Liver (tissue), 3 donors: ENCODE data around the gene TWF2.
A peak's percentile ranks its signal among the peaks of the same experiment; 100 is the strongest.

Experiments used
- GABPA ChIP-seq, 2 donors: IDR thresholded peaks in 1 of 2; conservative IDR thresholded peaks in 1 of 2; 2 replicates each; pipeline ENCODE4 v1.6.1; 2016; ENCODE audit warnings: antibody characterized with exemption in 2 of 2, mild to moderate bottlenecking in 1 of 2, moderate library complexity in 1 of 2
- HNF4A ChIP-seq, 2 donors: conservative IDR thresholded peaks; 2 replicates each; pipeline ENCODE4 v1.6.1; 2016; ENCODE audit warnings: antibody characterized with exemption in 2 of 2, mild to moderate bottlenecking in 2 of 2
- JUND ChIP-seq, 2 donors: IDR thresholded peaks; 2 replicates each; pipeline ENCODE4 v1.6.1; 2016; ENCODE audit warnings: antibody characterized with exemption in 2 of 2
- RAD21 ChIP-seq, 2 donors: IDR thresholded peaks; 2 replicates each; pipeline ENCODE4 v1.6.1; 2016; ENCODE audit warnings: antibody characterized with exemption in 2 of 2, mild to moderate bottlenecking in 2 of 2
- SP1 ChIP-seq: IDR thresholded peaks from 2 replicates; pipeline ENCODE4 v1.6.1; 2018; ENCODE audit warnings: antibody characterized with exemption, mild to moderate bottlenecking
- TAF1 ChIP-seq: conservative IDR thresholded peaks from 2 replicates; pipeline ENCODE4 v1.6.1; 2016; ENCODE audit warnings: antibody characterized with exemption, mild to moderate bottlenecking
- YY1 ChIP-seq: IDR thresholded peaks from 2 replicates; pipeline ENCODE4 v1.6.1; 2016; ENCODE audit warnings: antibody characterized with exemption, mild to moderate bottlenecking
- TF ChIP-seq, protein P1 (sequence below): fragments of 150-350 bp; IDR thresholded peaks from 2 replicates; pipeline ENCODE4 v1.5.1; 2017; ENCODE audit warnings: improper control_type of control experiment, low read depth, low read length; ENCODE audit not compliant: missing input control
- TF ChIP-seq, protein P2 (sequence below): IDR thresholded peaks from 2 replicates; pipeline ENCODE4 v1.6.1; 2016; ENCODE audit warnings: antibody characterized with exemption
- TF ChIP-seq, protein P3 (sequence below): IDR thresholded peaks from 2 replicates; pipeline ENCODE4 v1.6.1; 2016; ENCODE audit warnings: antibody characterized with exemption, mild to moderate bottlenecking
- TF ChIP-seq, protein P4 (sequence below): IDR thresholded peaks from 2 replicates; pipeline ENCODE4 v1.6.1; 2016; ENCODE audit warnings: antibody characterized with exemption
- TF ChIP-seq, protein P5 (sequence below): IDR thresholded peaks from 2 replicates; pipeline ENCODE4 v1.6.1; 2016; ENCODE audit warnings: antibody characterized with exemption
- donor health status: healthy.
- donor health status: healthy.

DNA sequence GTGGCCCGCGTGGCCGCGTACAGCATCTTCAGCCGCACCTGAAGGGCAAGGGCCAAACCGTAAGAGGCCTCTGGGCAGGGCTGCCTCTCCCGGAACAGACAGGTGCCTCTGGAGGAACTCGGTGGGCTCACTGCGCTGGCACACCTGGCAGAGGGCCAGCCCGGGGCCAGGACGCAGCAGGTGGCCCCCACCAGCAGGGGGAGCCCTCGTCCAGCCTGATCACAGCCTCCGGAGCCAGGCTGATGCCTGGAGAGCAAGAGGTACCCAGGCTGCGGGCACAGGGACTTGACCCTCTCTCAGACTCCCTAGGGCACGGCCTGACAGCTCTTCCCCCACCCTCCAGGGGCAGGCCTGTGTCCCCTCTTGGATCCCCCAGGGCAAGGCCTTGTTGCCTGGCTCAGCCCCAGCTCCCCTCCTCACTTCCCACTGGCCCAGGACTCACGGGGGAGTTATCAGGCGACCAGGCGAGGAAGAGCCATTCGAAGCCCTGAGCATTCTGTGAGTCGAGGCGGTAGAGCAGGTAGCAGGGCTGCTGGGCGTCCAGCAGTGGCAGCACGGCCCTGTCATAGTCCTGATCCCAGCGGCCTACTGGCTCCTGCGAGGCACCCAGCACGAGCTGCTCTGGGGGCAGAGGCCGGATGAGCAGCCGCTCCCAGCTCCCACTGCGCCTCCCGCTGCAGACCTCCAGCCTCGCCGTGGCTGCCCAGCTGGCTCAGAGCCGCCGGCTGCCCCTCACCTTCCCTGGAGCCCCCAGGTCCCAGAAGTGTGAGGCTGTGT is 7.3 kb downstream of the TWF2 start:
- TF ChIP-seq, protein P1, sequence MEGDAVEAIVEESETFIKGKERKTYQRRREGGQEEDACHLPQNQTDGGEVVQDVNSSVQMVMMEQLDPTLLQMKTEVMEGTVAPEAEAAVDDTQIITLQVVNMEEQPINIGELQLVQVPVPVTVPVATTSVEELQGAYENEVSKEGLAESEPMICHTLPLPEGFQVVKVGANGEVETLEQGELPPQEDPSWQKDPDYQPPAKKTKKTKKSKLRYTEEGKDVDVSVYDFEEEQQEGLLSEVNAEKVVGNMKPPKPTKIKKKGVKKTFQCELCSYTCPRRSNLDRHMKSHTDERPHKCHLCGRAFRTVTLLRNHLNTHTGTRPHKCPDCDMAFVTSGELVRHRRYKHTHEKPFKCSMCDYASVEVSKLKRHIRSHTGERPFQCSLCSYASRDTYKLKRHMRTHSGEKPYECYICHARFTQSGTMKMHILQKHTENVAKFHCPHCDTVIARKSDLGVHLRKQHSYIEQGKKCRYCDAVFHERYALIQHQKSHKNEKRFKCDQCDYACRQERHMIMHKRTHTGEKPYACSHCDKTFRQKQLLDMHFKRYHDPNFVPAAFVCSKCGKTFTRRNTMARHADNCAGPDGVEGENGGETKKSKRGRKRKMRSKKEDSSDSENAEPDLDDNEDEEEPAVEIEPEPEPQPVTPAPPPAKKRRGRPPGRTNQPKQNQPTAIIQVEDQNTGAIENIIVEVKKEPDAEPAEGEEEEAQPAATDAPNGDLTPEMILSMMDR, result peak; percentile 94
- TF ChIP-seq YY1, result no peak
- TF ChIP-seq, protein P2, sequence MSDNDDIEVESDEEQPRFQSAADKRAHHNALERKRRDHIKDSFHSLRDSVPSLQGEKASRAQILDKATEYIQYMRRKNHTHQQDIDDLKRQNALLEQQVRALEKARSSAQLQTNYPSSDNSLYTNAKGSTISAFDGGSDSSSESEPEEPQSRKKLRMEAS, result no peak
- TF ChIP-seq, protein P3, sequence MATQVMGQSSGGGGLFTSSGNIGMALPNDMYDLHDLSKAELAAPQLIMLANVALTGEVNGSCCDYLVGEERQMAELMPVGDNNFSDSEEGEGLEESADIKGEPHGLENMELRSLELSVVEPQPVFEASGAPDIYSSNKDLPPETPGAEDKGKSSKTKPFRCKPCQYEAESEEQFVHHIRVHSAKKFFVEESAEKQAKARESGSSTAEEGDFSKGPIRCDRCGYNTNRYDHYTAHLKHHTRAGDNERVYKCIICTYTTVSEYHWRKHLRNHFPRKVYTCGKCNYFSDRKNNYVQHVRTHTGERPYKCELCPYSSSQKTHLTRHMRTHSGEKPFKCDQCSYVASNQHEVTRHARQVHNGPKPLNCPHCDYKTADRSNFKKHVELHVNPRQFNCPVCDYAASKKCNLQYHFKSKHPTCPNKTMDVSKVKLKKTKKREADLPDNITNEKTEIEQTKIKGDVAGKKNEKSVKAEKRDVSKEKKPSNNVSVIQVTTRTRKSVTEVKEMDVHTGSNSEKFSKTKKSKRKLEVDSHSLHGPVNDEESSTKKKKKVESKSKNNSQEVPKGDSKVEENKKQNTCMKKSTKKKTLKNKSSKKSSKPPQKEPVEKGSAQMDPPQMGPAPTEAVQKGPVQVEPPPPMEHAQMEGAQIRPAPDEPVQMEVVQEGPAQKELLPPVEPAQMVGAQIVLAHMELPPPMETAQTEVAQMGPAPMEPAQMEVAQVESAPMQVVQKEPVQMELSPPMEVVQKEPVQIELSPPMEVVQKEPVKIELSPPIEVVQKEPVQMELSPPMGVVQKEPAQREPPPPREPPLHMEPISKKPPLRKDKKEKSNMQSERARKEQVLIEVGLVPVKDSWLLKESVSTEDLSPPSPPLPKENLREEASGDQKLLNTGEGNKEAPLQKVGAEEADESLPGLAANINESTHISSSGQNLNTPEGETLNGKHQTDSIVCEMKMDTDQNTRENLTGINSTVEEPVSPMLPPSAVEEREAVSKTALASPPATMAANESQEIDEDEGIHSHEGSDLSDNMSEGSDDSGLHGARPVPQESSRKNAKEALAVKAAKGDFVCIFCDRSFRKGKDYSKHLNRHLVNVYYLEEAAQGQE, result no peak
- TF ChIP-seq, protein P4, sequence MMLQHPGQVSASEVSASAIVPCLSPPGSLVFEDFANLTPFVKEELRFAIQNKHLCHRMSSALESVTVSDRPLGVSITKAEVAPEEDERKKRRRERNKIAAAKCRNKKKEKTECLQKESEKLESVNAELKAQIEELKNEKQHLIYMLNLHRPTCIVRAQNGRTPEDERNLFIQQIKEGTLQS, result no peak
- TF ChIP-seq RAD21 (IDR thresholded peaks at IDR 0.05), result peak; percentile 90 to 98
- TF ChIP-seq, protein P5, sequence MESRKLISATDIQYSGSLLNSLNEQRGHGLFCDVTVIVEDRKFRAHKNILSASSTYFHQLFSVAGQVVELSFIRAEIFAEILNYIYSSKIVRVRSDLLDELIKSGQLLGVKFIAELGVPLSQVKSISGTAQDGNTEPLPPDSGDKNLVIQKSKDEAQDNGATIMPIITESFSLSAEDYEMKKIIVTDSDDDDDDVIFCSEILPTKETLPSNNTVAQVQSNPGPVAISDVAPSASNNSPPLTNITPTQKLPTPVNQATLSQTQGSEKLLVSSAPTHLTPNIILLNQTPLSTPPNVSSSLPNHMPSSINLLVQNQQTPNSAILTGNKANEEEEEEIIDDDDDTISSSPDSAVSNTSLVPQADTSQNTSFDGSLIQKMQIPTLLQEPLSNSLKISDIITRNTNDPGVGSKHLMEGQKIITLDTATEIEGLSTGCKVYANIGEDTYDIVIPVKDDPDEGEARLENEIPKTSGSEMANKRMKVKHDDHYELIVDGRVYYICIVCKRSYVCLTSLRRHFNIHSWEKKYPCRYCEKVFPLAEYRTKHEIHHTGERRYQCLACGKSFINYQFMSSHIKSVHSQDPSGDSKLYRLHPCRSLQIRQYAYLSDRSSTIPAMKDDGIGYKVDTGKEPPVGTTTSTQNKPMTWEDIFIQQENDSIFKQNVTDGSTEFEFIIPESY, result no peak
- TF ChIP-seq TAF1, result no peak
- TF ChIP-seq HNF4A (conservative IDR thresholded peaks at IDR 0.05), result no peak
- no peak for TF ChIP-seq JUND (IDR thresholded peaks at IDR 0.05)
- no peak for TF ChIP-seq SP1
- no peak for TF ChIP-seq GABPA (IDR thresholded peaks at IDR 0.05 in 1 of 2, conservative IDR thresholded peaks at IDR 0.05 in 1 of 2)
